Esophagus muscularis mucosa (tissue), 4 donors: ENCODE results near the gene TAS2R1.

Experiments
- CTCF ChIP-seq, 3 experiments: fragments of 200-600 bp in 2 of 3; fragments of 450-650 bp in 1 of 3; sonication (generic) in 2 of 3; IDR thresholded peaks; one replicate each; pipeline ENCODE4 v1.5.1; 2017 to 2019; ENCODE audit warnings: antibody characterized with exemption in 3 of 3, mild to moderate bottlenecking in 2 of 3, moderate library complexity in 1 of 3
- EP300 ChIP-seq: sonication (generic); formaldehyde crosslinking; IDR thresholded peaks from one replicate; pipeline ENCODE4 v1.6.1; 2017; ENCODE audit warnings: antibody characterized with exemption
- POLR2A ChIP-seq: fragments of 450-650 bp; IDR thresholded peaks from one replicate; pipeline ENCODE4 v1.6.1; 2017; ENCODE audit warnings: antibody characterized with exemption, moderate library complexity, mild to moderate bottlenecking, low read depth
- POLR2AphosphoS5 ChIP-seq, 2 donors: sonication (generic); formaldehyde crosslinking; IDR thresholded peaks; one replicate each; pipeline ENCODE4 v1.6.1; 2017; ENCODE audit warnings: antibody characterized with exemption in 2 of 2

- TF ChIP-seq CTCF (IDR thresholded peaks at IDR 0.05) (no peak), POLR2A (no peak), EP300 (no peak), POLR2AphosphoS5 (IDR thresholded peaks at IDR 0.05) (no peak)
These were observed 33.7 kb upstream of the TAS2R1 start for GRCh38 chr5:9663891-9664290.
